GM20431 (cell line): ENCODE data around the gene MAP2K5.

Source experiments
- in situ Hi-C: fragments of 300-500 bp; cut with MseI, MboI; formaldehyde crosslinking; loops from one replicate; pipeline ENCODE4 v1.15.0; 2020; ENCODE audit warnings: low sequenced_read_pairs; ENCODE audit not compliant: unreplicated experiment

The MAP2K5 gene

DNA sequence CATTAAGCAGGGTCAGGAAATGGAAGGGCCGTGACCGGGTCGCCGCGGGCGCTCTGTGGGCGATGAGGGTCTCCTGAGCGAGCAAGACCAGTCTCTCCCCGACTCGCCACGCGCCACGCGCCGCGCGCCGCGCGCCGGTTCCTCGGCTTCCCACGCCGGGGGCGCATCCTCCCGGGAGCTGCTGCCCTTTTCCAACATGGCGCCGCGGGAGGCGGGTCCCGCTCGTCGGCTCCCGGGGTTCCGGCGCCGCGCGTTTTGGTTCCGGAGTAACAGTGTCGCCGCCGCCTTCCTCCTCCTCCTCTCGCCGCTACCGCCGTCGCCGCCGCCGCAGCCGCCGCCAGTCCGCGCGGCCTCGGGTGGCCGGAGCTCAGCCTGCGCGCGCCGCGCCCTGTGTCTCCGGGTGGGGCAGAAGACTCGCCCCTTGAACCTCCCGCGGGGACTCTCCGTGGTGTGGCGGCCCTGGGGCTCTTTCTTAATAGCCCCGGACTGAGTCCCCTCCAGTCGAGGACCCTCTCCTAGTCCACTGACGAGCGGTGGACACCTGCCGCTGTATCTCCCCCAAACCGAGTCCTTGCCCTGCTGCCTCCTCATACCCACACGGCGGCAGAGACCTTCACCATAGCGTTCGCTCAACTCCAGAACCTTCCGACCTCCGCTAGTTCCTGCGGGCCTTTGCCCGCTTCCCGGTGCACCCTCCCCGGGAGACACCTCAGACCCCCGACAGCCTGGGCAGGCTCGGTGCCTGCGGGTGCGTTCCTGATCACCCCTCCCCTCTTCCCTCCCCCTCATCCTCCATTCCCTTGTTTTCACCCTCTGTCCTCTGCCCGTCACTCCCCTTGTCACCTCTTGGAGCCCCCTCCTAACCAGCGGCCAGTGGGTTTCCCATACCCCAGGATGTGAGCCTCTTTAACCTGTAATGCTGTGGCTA, at the start of gene MAP2K5:
Gene MAP2K5, plus strand, starts transcription at position 284 of the 928 bp plus-strand sequence. Its CDS starts 633 bp downstream, at position 917.
- in situ Hi-C loops: no loop called here

DNA sequence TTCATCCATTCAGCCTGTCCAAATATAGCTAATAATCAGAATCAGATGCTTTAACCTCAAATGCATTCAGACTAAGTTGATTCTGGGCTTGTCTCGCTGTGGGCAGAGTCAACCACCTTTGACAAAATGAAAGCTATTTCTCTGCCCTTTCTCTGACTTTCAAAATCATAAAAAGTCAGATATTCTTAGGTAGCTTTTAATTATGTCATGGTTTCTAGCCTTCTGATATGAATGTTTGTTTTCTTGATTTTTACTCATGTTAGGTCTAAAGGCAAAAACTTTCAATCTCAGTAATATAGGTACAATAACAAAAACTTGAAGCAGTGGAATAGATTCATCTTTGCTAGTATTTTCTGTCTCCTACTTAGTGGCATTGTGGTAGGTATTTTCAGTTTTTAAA, 46.9 kb upstream of the MAP2K5 start:
- in situ Hi-C loops: no loop called here

DNA sequence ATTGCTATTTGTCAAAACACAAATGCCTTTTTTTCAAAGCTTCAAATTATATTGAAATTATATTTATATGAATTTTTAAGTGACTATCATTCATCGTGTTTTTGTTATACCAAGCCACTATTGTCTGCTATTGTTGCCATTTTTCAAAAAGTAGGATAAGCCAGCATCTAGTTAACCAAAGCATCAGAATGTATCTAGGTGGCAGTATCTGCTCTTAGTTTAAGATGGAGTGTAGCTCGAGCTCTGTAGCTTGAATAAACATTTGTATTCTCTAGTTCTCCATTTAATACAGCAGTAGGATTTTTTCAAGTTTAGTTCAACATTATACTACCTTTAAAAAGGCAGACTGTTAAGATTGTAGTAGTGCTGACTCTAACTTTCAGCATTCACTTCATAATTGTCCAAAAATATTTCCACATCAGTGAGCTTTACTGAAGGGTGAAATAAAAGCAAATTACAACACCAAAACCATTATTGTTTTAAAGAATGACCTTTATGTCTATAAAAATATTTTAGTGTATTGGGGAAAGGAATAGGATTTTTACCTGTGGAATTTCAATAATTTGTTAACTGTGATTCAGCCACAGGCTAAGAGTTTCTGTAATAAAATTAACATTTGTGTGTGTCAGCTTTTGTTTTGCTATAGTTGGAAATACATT, 41.2 kb upstream of the MAP2K5 start:
- in situ Hi-C loops: no loop called here

DNA sequence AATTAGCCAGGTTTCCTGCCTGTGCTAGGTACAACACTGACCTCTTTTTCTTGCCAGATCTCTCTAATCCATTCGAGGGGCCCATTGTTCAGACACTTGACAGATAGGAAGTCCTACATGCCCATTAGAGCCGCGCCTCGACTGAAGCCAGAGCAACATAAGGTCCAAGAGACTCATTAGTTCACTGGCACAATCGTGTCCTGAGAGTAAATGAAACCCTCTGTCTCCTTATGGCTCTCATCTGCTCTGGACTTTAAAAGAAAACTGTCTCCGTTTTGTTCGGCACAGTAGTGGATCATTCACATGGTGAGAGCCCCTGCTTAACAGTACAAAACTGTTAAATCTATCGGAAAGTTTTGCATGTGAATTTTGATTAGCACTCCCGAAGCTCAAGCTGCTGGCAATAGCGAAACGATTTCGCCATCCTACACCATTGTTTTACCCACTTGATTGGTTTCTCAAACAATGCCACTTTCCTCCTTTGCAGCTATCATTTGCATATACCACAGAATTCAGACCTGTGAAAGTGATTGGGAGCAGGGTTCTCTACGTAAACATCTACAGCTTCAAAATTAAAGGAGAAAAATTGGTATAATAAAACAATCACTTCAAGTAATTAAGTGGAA, 40.6 kb upstream of the MAP2K5 start:
- in situ Hi-C loops: no loop called here

DNA sequence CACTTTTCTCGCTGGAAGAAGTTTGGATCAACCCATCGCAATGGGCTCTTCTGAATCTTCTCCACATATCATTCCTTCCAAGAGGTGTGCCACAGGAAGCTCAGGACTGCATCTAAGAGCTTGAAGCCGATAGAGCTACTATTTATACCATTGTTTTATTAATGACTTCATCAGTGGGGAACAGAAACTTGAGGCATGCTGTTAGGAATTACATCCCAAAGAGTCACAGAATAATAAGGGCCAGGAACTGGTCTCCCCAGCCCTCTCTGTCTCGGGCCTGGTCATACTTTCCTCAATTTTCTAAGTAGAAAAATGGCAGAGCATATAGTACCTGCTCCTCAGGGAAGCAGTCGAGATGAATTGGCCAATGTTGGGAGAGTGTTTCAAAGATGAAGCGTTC, 38.4 kb upstream of the MAP2K5 start:
- in situ Hi-C loops: no loop called here

DNA sequence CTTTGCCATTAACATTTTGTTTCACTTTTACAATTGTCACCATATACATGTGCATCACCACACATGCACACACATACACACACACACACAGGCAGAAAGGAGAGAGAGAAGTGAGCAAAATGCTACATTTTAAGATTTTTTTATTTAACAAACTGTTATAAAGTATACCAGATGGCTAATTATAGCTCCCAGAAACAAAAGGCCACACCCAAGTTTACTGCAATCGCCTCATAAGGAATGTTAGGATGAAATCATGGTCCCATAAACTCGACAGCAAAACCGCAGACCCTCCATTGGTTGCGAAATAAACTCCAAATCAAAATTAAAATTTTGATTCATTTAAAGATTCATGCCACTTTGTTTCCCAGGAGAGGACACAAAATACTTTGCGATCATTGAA, 37.7 kb upstream of the MAP2K5 start:
- in situ Hi-C loops: no loop called here

DNA sequence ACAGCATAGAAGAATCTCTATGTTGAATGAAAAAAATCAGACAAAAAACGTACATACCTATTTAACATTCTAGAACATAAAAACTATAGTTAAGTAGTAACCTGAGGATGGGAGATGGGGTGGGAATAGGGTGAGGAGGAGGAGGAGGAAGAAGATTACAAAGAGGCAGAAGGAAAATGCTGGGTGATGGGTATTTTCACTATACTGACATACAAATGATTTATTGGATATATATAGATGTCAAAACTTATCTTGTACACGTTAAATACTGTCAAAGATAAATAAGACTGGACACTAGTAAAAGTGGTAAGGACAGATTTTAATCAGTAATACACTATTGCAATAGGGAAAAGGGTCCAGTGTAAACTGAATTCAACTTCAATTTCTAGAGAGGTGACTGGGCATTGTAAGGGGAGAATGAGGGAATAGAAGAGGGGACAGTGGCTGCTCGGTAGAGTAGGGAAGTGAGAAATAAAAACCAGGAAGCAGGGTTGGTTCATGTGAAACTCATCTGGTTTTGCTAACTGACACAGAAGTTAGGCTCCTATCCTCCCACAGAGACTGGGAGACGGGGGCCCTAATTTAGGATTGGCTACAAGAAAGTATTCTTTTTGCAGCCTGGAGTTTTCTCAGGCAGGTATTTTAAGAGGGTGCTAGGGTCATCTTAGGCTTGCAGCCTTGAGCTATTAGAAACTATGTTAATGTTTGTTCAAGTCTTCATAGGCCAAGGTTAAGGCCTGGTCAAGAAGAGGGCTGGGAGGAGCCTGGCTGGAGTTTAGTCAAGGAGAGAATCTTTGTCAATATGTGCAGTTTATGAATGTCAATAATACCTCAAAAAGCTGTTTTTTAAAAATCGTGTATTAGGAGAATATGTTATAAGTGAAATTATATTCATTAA, 36.6 kb upstream of the MAP2K5 start:
- in situ Hi-C loops: no loop called here

DNA sequence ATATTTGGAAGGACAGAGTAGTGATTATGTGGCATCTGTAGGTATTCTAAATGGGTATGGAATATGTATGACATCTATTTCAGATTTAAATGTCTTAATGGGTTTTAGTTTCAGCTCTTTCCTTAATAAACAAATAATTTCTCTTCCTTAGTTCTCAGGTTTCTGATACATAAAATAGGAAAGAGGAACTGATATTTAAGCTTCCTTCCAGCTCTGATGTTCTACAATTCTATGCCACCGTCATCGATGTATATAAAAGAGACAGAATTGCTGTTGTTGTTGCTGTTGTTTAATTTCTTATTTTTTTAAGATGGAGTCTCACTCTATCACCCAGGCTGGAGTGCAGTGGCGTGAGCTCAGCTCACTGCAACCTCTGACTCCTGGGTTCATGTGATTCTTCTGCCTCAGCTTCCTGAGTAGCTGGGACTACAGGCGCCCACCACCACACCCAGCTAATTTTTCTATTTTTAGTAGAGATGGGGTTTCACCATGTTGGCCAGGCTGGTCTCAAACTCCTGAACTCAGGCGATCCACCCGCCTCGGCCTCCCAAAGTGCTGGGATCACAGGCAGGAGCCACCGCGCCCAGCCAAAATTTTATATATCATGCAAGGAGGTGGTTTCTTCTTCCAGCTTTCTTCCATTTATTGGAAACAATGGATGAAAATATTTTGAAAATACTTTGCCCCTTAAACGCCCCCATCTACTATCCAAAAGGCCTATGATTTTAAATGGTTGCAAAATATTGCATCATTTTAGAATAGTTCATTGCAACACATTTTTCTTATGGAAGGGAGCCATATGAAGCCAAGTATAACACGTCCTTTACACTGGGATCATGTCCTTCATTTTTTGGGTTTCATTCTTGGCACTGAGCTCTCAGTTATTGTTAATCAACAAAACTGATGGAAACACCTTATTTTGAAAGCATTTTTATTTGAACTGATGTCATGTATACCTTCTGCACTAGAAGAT, 35.4 kb upstream of the MAP2K5 start:
- in situ Hi-C loops: no loop called here

DNA sequence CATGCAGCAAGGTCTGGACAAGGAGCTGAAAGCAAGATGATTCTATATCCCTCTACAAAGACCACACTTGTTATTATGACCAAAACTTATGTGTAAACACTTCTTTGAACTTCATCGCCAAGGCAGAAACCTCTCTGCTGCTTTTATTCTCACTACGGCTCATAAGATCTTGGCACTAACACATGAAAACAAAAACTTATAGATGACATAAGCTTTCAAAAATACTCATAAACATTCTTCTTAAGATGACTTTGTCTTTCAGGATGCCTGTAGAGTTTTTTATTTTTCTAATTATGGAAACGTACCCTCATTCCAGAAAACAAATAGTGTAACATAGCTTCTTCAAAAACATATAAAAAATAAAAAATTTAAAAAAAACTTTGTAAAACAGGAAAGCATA, 34.1 kb upstream of the MAP2K5 start:
- in situ Hi-C loops: no loop called here

DNA sequence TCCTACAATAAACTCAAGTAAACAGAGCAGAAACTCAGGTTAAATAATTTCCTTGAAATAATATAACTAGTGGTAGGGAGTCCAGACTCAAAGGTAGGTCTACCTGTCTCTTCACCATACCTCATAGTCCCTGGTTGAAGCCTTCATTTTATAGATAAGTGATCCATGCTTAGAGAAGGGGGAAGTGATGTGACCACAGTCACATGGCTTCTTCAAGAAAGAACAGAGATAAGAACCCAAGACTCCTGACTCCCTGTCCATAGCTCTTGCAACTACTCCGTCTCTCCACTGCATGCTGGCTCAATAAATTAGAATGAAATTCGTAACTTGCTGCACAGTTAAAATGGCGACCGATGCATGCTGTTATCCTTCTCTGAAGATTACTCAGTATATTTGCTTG, 32.6 kb upstream of the MAP2K5 start:
- in situ Hi-C loops: no loop called here

DNA sequence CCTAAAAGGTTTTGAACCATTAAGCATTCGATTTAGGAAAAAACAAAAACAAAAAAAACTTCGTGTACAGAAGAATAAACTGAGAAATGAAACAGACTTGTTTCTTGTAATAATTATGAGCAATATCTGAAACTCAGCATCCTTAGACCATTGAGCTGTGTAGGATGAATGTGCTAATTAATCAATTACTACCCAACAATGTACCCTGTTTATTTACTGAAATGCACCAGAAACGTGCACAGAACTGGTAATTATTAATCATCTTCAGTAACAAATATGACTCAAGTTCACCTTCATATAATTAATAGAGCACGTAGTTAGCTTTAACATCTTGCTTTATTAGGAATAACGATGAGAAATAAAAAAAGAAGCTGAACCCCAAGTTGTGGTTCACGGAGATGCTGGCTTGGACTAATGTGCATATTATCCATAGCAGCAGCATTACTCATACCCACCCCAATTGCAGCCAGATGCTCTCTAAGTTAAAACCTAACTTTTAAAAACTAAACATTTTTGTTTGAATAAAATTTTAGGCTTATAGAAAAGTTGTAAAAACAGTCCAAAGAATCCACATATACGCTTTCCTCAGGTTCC, 31.8 kb upstream of the MAP2K5 start:
- in situ Hi-C loops: no loop called here

DNA sequence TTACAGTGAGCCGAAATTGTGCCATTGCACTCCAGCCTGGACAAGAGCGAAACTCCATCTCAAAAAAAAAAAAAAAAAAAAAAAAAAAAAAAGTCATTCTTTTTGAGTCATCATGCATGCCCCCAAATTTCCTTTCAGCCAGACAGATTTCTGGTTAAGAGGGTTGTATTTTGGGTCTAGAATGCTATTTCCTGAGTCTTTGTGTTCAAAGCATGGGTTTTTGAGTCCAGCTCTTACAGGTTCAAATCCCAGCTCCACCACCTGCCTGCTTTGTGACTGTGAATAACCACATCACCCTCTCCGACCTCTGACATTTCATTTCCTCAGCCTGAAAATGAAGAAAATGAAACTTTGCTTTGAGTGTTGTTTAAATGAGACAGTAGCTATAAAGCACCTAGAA, 30.9 kb upstream of the MAP2K5 start:
- in situ Hi-C loops: no loop called here

DNA sequence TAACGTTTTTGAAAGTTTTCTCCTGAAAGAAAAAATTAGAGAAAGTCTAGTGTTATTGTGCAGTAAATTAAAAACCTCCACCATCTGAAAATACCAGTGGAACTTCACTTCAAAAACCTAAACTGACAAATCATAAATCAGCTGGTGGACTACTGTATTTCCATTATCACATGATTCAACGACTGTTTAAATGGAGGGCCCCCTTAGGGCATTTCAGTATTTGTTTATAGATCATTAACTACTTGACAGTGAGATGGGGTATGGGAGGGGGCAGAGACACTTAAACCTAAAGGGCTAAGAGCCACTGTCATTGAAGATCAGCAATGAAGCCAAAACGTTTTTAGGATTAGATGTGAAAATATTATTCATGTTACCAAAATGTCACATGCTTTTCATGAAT, 30.4 kb upstream of the MAP2K5 start:
- in situ Hi-C loops: no loop called here

DNA sequence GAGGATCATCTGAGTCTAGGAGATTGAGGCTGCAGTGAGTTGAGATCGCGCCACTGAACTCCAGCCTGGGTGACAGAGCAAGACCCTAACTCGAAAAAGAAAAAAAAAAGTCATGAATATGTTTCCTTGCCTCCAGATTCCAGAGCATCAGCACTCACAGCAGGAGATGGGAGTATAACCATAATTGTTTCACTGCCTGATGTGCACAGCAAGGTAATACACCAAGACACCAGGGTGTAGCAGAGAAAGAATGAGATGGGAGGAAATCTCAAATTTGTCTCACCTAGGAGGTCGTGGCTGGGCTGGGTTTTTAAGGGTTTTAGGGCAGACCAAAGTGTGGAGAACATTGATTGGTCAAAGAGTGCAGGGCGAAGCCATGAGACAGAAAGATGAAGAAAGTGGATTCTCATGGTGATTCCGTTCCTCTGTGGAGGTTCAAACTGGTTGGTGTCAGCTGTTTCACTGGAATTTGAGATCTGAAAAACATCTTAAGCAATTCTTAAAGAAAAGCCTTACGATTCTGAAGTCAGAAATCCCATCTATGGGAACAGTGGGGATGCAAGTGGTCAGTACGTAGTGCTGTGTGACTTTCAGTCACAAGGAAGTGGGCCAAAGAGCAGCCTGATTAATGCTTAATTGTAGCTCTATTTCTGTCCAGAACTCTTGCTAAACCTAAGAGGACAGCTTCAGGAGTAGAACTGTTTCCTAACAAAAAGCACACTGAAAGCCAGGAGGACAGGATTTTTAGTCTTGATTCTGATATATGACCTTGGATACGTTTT, 29.4 kb upstream of the MAP2K5 start:
- in situ Hi-C loops: no loop called here

DNA sequence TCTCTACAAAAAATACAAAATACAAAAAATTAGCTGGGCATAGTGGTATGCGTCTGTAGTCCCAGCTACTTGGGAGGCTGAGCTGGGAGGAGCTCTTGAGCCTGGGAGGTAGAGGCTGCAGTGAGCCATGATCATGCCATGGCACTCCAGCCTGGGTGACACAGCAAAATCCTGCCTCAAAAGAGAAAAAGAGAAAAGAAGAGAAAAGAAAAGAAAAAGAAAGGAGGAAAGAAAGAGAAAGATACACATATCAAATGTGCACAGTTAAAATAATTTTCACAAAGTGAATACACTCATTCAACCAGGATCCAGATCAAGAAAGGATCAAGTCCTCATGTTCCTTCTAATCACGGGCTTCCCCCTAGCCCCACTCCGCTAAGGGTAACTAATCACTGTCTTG, 27.4 kb upstream of the MAP2K5 start:
- in situ Hi-C loops: no loop called here

DNA sequence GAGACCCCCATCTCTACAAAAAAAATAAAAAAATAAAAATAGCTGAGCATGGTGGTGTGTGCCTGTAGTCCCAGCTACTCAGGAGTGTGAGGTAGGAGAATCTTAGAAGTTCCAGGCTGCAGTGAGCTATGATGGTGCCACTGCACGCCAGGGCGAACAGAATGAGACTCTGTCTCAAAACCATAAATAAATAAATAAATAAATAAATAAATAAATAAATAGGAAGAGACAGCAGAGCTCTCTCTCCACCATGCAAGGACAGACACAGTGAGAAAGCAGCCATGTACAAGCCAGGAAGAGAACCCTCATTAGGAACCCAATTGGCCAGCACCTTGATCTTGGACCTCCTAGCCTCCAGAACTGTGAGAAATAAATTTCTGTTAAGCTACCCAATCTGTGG, 26.9 kb upstream of the MAP2K5 start:
- in situ Hi-C loops: no loop called here

DNA sequence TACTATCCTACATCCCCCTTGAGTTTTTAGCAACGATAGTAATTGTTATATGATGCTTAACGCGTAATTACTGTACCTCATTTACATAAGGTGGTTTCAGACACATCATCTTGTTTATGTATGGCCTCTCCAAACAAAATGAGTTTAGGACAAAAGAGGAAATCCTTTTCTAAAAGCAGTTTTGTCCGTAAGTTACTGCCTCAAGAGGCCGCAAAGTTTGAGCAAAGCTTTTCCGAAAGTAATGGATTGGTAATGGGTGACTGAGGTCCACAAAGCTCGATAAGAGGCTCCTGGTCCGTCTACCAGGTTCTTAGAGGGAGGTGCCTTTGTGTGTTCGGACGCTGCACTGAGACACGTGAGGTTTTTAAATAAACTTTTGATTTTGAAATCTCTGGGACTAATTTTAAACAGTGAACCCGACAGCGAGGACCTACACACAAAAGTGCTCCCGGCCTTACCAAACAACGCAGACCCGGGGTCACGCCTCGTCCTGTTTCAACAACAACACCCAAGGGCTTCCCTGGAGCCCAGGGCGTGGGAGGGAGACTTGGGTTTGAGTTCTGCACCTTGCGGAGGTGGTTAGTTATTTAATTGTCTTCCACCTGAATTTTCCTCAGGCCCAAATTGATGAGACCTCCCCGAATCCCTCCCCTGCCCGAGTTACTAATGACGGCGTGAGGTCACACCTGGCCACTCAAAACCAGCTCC, 22.0 kb upstream of the MAP2K5 start:
- in situ Hi-C loops: no loop called here
